Endothelial cell of umbilical vein (primary cell): ENCODE measurements around the gene TSSK6. TPM values are rescaled to one million over a fixed set of nuclear protein-coding genes. Genes with fewer than 3 reads are reported as not detected.

Source experiments
- BruUV-seq: library from RNA; stranded (reverse); fragments of 400-500 nt; replicated peaks from 2 replicates; lab custom pipeline; 2021; lab: Mats Ljungman, UMichigan
- CTCF ChIA-PET: fragments of 300-600, 350-600 bp; sonication (Branson Sonifier 250); formaldehyde crosslinking; loops from one replicate; lab custom pipeline; 2021; ENCODE audit warnings: antibody characterized with exemption, inconsistent platforms; lab: Charles Lee
- POLR2A ChIA-PET: fragments of 300-600, 350-600 bp; sonication (Branson Sonifier 250); formaldehyde crosslinking; loops from one replicate; lab custom pipeline; 2021; ENCODE audit warnings: antibody characterized with exemption, inconsistent platforms; lab: Charles Lee
- DNase-seq: peaks from one replicate; pipeline ENCODE4 v3.0.0-alpha.2; 2011; ENCODE audit warnings: low read depth, low spot score
- FAIRE-seq: peaks from 2 replicates; lab custom pipeline; 2011; peaks lifted over from hg19 to GRCh38; lab: Jason Lieb, UNC
- H2AFZ ChIP-seq: 2 replicates; pipeline ENCODE4 v1.6.0; 2012; ENCODE audit warnings: low read depth, low read length, control low read depth, inconsistent platforms
- H3K27ac ChIP-seq: 2 replicates; pipeline ENCODE4 v1.5.1; 2011; ENCODE audit warnings: low read depth, mild to moderate bottlenecking, control low read depth, low read length, moderate library complexity; ENCODE audit not compliant: insufficient read depth
- H3K27me3 ChIP-seq, 2 experiments: 2 replicates each; pipeline versions ENCODE4 v1.6.0 to v1.6.1; 2011; ENCODE audit warnings: low read length in 2 of 2, mixed read lengths in 1 of 2; ENCODE audit not compliant: control insufficient read depth in 2 of 2, insufficient read depth in 2 of 2
- H3K36me3 ChIP-seq, 2 experiments: 2 replicates in 1 of 2; 3 replicates in 1 of 2; pipeline ENCODE4 v1.5.1; 2011; ENCODE audit warnings: low read length in 2 of 2, mild to moderate bottlenecking in 1 of 2, moderate library complexity in 1 of 2; ENCODE audit not compliant: control insufficient read depth in 2 of 2, insufficient read depth in 2 of 2; ENCODE audit errors: extremely low read depth in 1 of 2
- H3K4me1 ChIP-seq: 3 replicates; pipeline ENCODE4 v1.5.1; 2011; ENCODE audit warnings: mild to moderate bottlenecking, low read length; ENCODE audit not compliant: control insufficient read depth, insufficient read depth; ENCODE audit errors: extremely low read depth
- H3K4me2 ChIP-seq: 2 replicates; pipeline ENCODE4 v1.6.1; 2011; ENCODE audit warnings: low read length, control low read depth, mixed read lengths; ENCODE audit not compliant: insufficient read depth
- H3K4me3 ChIP-seq, 3 experiments: fragments of 200-600 bp in 1 of 3; sonication (generic), shearing (Covaris generic) in 1 of 3; replicated peaks in 1 of 3; 2 replicates each; pipeline ENCODE4 v1.5.1; 2011 to 2016; ENCODE audit warnings: control low read depth in 3 of 3, low read length in 3 of 3, mild to moderate bottlenecking in 2 of 3, inconsistent platforms in 1 of 3, low read depth in 1 of 3, moderate library complexity in 1 of 3; ENCODE audit not compliant: insufficient read depth in 1 of 3
- H3K79me2 ChIP-seq: 2 replicates; pipeline ENCODE4 v1.6.0; 2012; ENCODE audit warnings: low read length, inconsistent platforms; ENCODE audit not compliant: control insufficient read depth, insufficient read depth
- H3K9ac ChIP-seq: replicated peaks from 2 replicates; pipeline ENCODE3; 2011; ENCODE audit warnings: low read length, control low read depth; ENCODE audit not compliant: insufficient read depth; ENCODE audit errors: extremely low read depth
- H3K9me1 ChIP-seq: replicated peaks from 3 replicates; pipeline ENCODE4 v1.6.0; 2011; ENCODE audit warnings: mild to moderate bottlenecking, low read length; ENCODE audit not compliant: control insufficient read depth, insufficient read depth; ENCODE audit errors: extremely low read depth
- H3K9me3 ChIP-seq: replicated peaks from 2 replicates; pipeline ENCODE4 v1.5.1; 2012; ENCODE audit warnings: low read length, inconsistent platforms; ENCODE audit not compliant: control insufficient read depth, insufficient read depth
- H4K20me1 ChIP-seq: replicated peaks from 2 replicates; pipeline ENCODE3; 2011; ENCODE audit warnings: mild to moderate bottlenecking, low read length; ENCODE audit not compliant: control insufficient read depth, insufficient read depth; ENCODE audit errors: extremely low read depth
- CTCF ChIP-seq, 2 donors: IDR thresholded peaks; 1 replicate in 1 of 2; 2 replicates in 1 of 2; pipeline ENCODE4 v1.5.1; 2011; ENCODE audit warnings: low read length in 2 of 2, mild to moderate bottlenecking in 2 of 2, moderate library complexity in 2 of 2, control low read depth in 1 of 2, inconsistent platforms in 1 of 2, low read depth in 1 of 2; ENCODE audit not compliant: insufficient read depth in 1 of 2; ENCODE audit errors: extremely low read depth in 1 of 2
- EZH2 ChIP-seq: IDR thresholded peaks from 2 replicates; pipeline ENCODE4 v1.6.1; 2012; ENCODE audit warnings: borderline replicate concordance, low read depth, mild to moderate bottlenecking, moderate library complexity, low read length, inconsistent platforms; ENCODE audit not compliant: severe bottlenecking
- FOS ChIP-seq: IDR thresholded peaks from 2 replicates; pipeline ENCODE4 v1.6.1; 2011; ENCODE audit warnings: mild to moderate bottlenecking, low read length, moderate library complexity, borderline replicate concordance; ENCODE audit not compliant: insufficient read depth
- GATA2 ChIP-seq: IDR thresholded peaks from 2 replicates; pipeline ENCODE4 v1.7.0; 2011; ENCODE audit warnings: low read depth, mild to moderate bottlenecking, moderate library complexity, mixed read lengths, low read length; ENCODE audit not compliant: insufficient read length, insufficient read depth
- JUN ChIP-seq: IDR thresholded peaks from 2 replicates; pipeline ENCODE4 v1.6.1; 2011; ENCODE audit warnings: borderline replicate concordance, low read depth; ENCODE audit not compliant: insufficient read length, insufficient read depth
- MAX ChIP-seq: IDR thresholded peaks from 2 replicates; pipeline ENCODE4 v1.6.1; 2011; ENCODE audit not compliant: insufficient read depth, insufficient read length
- MYC ChIP-seq: IDR thresholded peaks from one replicate; pipeline ENCODE4 v1.6.1; 2011; ENCODE audit warnings: mild to moderate bottlenecking, low read depth, low read length
- POLR2A ChIP-seq: IDR thresholded peaks from 2 replicates; pipeline ENCODE4 v1.6.1; 2012; ENCODE audit warnings: low read depth, mild to moderate bottlenecking, control low read depth, low read length
- POLR2AphosphoS5 ChIP-seq: IDR thresholded peaks from 2 replicates; pipeline ENCODE4 v1.6.1; 2012; ENCODE audit warnings: low read depth, mild to moderate bottlenecking, control low read depth, low read length, moderate library complexity; ENCODE audit not compliant: insufficient read depth
- dilution Hi-C: fragments of 300-500 bp; cut with MboI; formaldehyde crosslinking; loops from one replicate; pipeline ENCODE4 v1.15.0; 2019; ENCODE audit warnings: low sequenced_read_pairs; ENCODE audit not compliant: extremely low pct_ligation_motif_present
- intact Hi-C: fragments of 100-400 bp; cut with micrococcal nuclease; formaldehyde crosslinking; loops from one replicate; pipeline ENCODE4 v1.10.0; 2022
- polyA plus RNA-seq, 4 experiments: library from polyadenylated mRNA; depleted of rRNA in 3 of 4; stranded (reverse) in 3 of 4; unstranded in 1 of 4; fragments of >200 nt; gene quantifications; 2 replicates each; pipeline versions ENCODE4 v1.2.1 to v1.2.3, GENCODE V29; 2011 to 2012; ENCODE audit warnings: missing spikeins in 1 of 4
- total RNA-seq: library from RNA; stranded (reverse); gene quantifications from 2 replicates; pipeline ENCODE4 v1.2.3, GENCODE V29; 2021

Gene TSSK6
- total and polyA plus RNA-seq, 2 donors (not counting 3 experiments of a cell fraction or from before 2014, with no cell fraction given), result 0.76 to 0.82 TPM

DNA sequence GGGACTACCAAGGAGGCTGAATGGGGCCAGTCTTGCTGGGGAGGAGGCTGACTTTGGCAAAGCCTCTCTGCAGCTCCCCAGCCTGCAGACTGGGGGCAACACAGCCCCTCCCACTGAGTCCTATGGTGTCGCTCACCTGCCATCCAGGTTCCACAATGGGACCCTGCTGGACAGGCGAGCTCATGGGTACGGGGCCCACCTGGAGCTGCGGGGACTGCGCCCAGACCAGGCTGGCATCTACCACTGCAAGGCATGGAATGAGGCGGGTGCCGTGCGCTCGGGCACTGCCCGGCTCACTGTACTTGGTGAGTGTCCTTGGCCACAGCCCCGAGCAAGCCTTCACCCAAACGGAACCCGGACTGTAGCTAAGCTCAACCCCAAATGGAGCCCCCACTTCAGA is 27.8 kb upstream of the TSSK6 start:
- no peak for FAIRE-seq

More for the DNA sequence above, 27.8 kb upstream of the TSSK6 start:
- no peak for DNase-seq
- ChIA-PET CTCF (interaction anchor here (3.2 kb wide), 1 partner anchor 10 kb away, joined by 12 read pairs; no protein-coding TSS in a partner anchor), POLR2A (no interaction called here)
- H3K9me3 ChIP-seq, result no peaks in the 10 kb centered on the region
- H3K79me2 ChIP-seq, result no peaks in the 10 kb centered on the region
- TF ChIP-seq POLR2A (no peak), FOS (no peak), POLR2AphosphoS5 (no peak), GATA2 (no peak), EZH2 (no peak), MYC (no peak), JUN (no peak), MAX (no peak), CTCF (IDR thresholded peaks at IDR 0.05; ENCODE audit: extremely low read depth in 1 of 2, insufficient read depth in 1 of 2, low read depth in 1 of 2, low read length in 2 of 2) (no peak)
- no peak overlapping the region for H2AFZ ChIP-seq
- dilution Hi-C loops, result no loop called here
- no peak overlapping the region for H3K27ac ChIP-seq
- H3K9me1 ChIP-seq, result no peaks in the 10 kb centered on the region
- H3K4me3 ChIP-seq, result no peak overlapping the region
- no peak overlapping the region for H3K4me2 ChIP-seq
- no peaks in the 10 kb centered on the region for H3K36me3 ChIP-seq
- intact Hi-C loops, result no loop called here
- H4K20me1 ChIP-seq, result no peaks in the 10 kb centered on the region
- BruUV-seq, result no TSS peak
- H3K4me1 ChIP-seq, result no peaks in the 10 kb centered on the region
- H3K9ac ChIP-seq, result no peak overlapping the region
- peaks cover 21 to 23% of the 10 kb centered on the region in 2 experiments for H3K27me3 ChIP-seq
